Measurements from ENCODE around the gene FAIM2.
"Not testable (repeated sequence)": the region's sequence is repeated elsewhere in the genome, so short reads cannot be mapped to it uniquely, and the experiment has no call there.

FAIM2 gene

GRCh38 chr12:49867570-49868341 lies 35.9 kb downstream of the FAIM2 start:
- H3K27ac Mint-ChIP-seq, result no peak overlapping the region
- H3K4me1 Mint-ChIP-seq (ENCODE audit: low read depth), result no peaks in the 10 kb centered on the region
- H3K4me3 Mint-ChIP-seq, result no peak overlapping the region
- peaks cover 39% of the 10 kb centered on the region for H3K27me3 Mint-ChIP-seq
- no peaks in the 10 kb centered on the region for H3K9me3 Mint-ChIP-seq
- H3K36me3 Mint-ChIP-seq (ENCODE audit: low read depth), result no peaks in the 10 kb centered on the region
- intact Hi-C loops (cut with micrococcal nuclease), result loop anchor here (5.0 kb wide), 1 partner anchor 80 kb away; no protein-coding TSS in a partner anchor

GRCh38 chr12:49866859-49867569 lies 36.7 kb downstream of the FAIM2 start:
- Mint-ChIP-seq H3K27me3 (peaks cover 39% of the 10 kb centered on the region), H3K36me3 (ENCODE audit: low read depth) (no peaks in the 10 kb centered on the region), H3K27ac (no peak overlapping the region), H3K9me3 (no peaks in the 10 kb centered on the region), H3K4me1 (ENCODE audit: low read depth) (no peaks in the 10 kb centered on the region), H3K4me3 (no peak overlapping the region)
- intact Hi-C loops (cut with micrococcal nuclease), result loop anchor here (5.0 kb wide), 1 partner anchor 80 kb away; no protein-coding TSS in a partner anchor

- Mint-ChIP-seq H3K27me3 (peaks cover 39% of the 10 kb centered on the region), H3K27ac (no peak overlapping the region), H3K4me3 (no peak overlapping the region), H3K36me3 (ENCODE audit: low read depth) (no peaks in the 10 kb centered on the region), H3K9me3 (no peaks in the 10 kb centered on the region), H3K4me1 (ENCODE audit: low read depth) (no peaks in the 10 kb centered on the region)
- intact Hi-C loops (cut with micrococcal nuclease), result loop anchor here (5.0 kb wide), 1 partner anchor 82 kb away; no protein-coding TSS in a partner anchor
Measured at GRCh38 chr12:49865782-49866135, 37.9 kb downstream of the FAIM2 start.

- Mint-ChIP-seq H3K27me3 (peaks cover 38% of the 10 kb centered on the region), H3K27ac (no peak overlapping the region), H3K4me3 (no peak overlapping the region), H3K36me3 (ENCODE audit: low read depth) (no peaks in the 10 kb centered on the region), H3K4me1 (ENCODE audit: low read depth) (no peaks in the 10 kb centered on the region), H3K9me3 (no peaks in the 10 kb centered on the region)
- intact Hi-C loops (cut with micrococcal nuclease), result loop anchor here (5.0 kb wide), 1 partner anchor 82 kb away; no protein-coding TSS in a partner anchor
Measured at GRCh38 chr12:49865109-49865781, 38.5 kb downstream of the FAIM2 start.

- Mint-ChIP-seq H3K27me3 (peaks cover 35% of the 10 kb centered on the region), H3K4me3 (no peak overlapping the region), H3K4me1 (ENCODE audit: low read depth) (no peaks in the 10 kb centered on the region), H3K9me3 (no peaks in the 10 kb centered on the region), H3K36me3 (ENCODE audit: low read depth) (no peaks in the 10 kb centered on the region), H3K27ac (no peak overlapping the region)
- intact Hi-C loops (cut with micrococcal nuclease), result loop anchor here (5.0 kb wide), 1 partner anchor 83 kb away; no protein-coding TSS in a partner anchor
Measured at GRCh38 chr12:49864798-49865090, 39.0 kb downstream of the FAIM2 start.

GRCh38 chr12:49863946-49864797 lies 39.5 kb downstream of the FAIM2 start:
- no peaks in the 10 kb centered on the region for H3K36me3 Mint-ChIP-seq (ENCODE audit: low read depth)
- H3K9me3 Mint-ChIP-seq, result no peaks in the 10 kb centered on the region
- intact Hi-C loops (cut with micrococcal nuclease), result no loop called here
- H3K27me3 Mint-ChIP-seq, result peaks cover 34% of the 10 kb centered on the region
- H3K4me1 Mint-ChIP-seq (ENCODE audit: low read depth), result no peaks in the 10 kb centered on the region
- H3K27ac Mint-ChIP-seq, result no peak overlapping the region
- no peak overlapping the region for H3K4me3 Mint-ChIP-seq

GRCh38 chr12:49860921-49861320 lies 42.8 kb downstream of the FAIM2 start:
- peaks cover 36% of the 10 kb centered on the region for H3K27me3 Mint-ChIP-seq
- H3K4me3 Mint-ChIP-seq; H3K4me1 Mint-ChIP-seq (ENCODE audit: low read depth); H3K9me3 Mint-ChIP-seq; H3K36me3 Mint-ChIP-seq (ENCODE audit: low read depth); H3K27ac Mint-ChIP-seq; intact Hi-C loops (cut with micrococcal nuclease): not testable (repeated sequence)

- H3K9me3 Mint-ChIP-seq; H3K4me3 Mint-ChIP-seq; intact Hi-C loops (cut with micrococcal nuclease); H3K36me3 Mint-ChIP-seq (ENCODE audit: low read depth); H3K27ac Mint-ChIP-seq; H3K4me1 Mint-ChIP-seq (ENCODE audit: low read depth): not testable (repeated sequence)
- peaks cover 40% of the 10 kb centered on the region for H3K27me3 Mint-ChIP-seq
Measured at GRCh38 chr12:49855890-49856289, 47.8 kb downstream of the FAIM2 start.

- Mint-ChIP-seq H3K27me3 (peaks cover 42% of the 10 kb centered on the region), H3K4me3 (no peak overlapping the region), H3K27ac (no peak overlapping the region), H3K36me3 (ENCODE audit: low read depth) (no peaks in the 10 kb centered on the region), H3K4me1 (ENCODE audit: low read depth) (peaks cover 5% of the 10 kb centered on the region), H3K9me3 (no peaks in the 10 kb centered on the region)
- intact Hi-C loops (cut with micrococcal nuclease), result no loop called here
Measured at GRCh38 chr12:49854976-49855375, 48.7 kb downstream of the FAIM2 start.

- no peak overlapping the region for H3K4me3 Mint-ChIP-seq
- intact Hi-C loops (cut with micrococcal nuclease), result no loop called here
- no peaks in the 10 kb centered on the region for H3K9me3 Mint-ChIP-seq
- H3K36me3 Mint-ChIP-seq (ENCODE audit: low read depth), result no peaks in the 10 kb centered on the region
- H3K27me3 Mint-ChIP-seq, result peaks cover 44% of the 10 kb centered on the region
- no peak overlapping the region for H3K27ac Mint-ChIP-seq
- H3K4me1 Mint-ChIP-seq (ENCODE audit: low read depth), result peaks cover 5% of the 10 kb centered on the region
Measured at GRCh38 chr12:49853671-49854070, 50.0 kb downstream of the FAIM2 start.

GRCh38 chr12:49847161-49847560 lies 56.5 kb downstream of the FAIM2 start:
- Mint-ChIP-seq H3K27ac (no peak overlapping the region), H3K4me3 (no peak overlapping the region)

GRCh38 chr12:49846032-49846431 lies 57.7 kb downstream of the FAIM2 start:
- Mint-ChIP-seq H3K27me3 (peaks cover 22% of the 10 kb centered on the region), H3K4me1 (ENCODE audit: low read depth) (peaks cover 23% of the 10 kb centered on the region), H3K4me3 (no peak overlapping the region), H3K36me3 (ENCODE audit: low read depth) (peaks cover 9% of the 10 kb centered on the region), H3K27ac (no peak overlapping the region), H3K9me3 (no peaks in the 10 kb centered on the region)
- intact Hi-C loops (cut with micrococcal nuclease), result no loop called here

More at GRCh38 chr12:49847161-49847560, 56.5 kb downstream of the FAIM2 start:
- Mint-ChIP-seq H3K9me3 (no peaks in the 10 kb centered on the region), H3K36me3 (ENCODE audit: low read depth) (peaks cover 9% of the 10 kb centered on the region), H3K27me3 (peaks cover 28% of the 10 kb centered on the region), H3K4me1 (ENCODE audit: low read depth) (peaks cover 17% of the 10 kb centered on the region)
- intact Hi-C loops (cut with micrococcal nuclease), result no loop called here

GRCh38 chr12:49843876-49844437 lies 59.7 kb downstream of the FAIM2 start:
- no peak overlapping the region for H3K4me3 Mint-ChIP-seq
- H3K27ac Mint-ChIP-seq, result no peak overlapping the region
- H3K27me3 Mint-ChIP-seq, result peaks cover 12% of the 10 kb centered on the region
- intact Hi-C loops (cut with micrococcal nuclease), result loop anchor here (1.0 kb wide), 1 partner anchor 16 kb away; the partner anchor contains the start of gene NCKAP5L
- no peaks in the 10 kb centered on the region for H3K9me3 Mint-ChIP-seq
- peaks cover 29% of the 10 kb centered on the region for H3K4me1 Mint-ChIP-seq (ENCODE audit: low read depth)
- H3K36me3 Mint-ChIP-seq (ENCODE audit: low read depth), result peaks cover 9% of the 10 kb centered on the region
